GM19468 (cell line): Measurements from ENCODE around the gene ATP6V0E2.
"Not testable (repeated sequence)": the region's sequence is repeated elsewhere in the genome, so short reads cannot be mapped to it uniquely, and the experiment has no call there.

ENCODE experiments used
- ATAC-seq: cut with Tn5 transposase; IDR thresholded peaks from one replicate; pipeline ENCODE4 v1.9.1; 2021; ENCODE audit warnings: mild to moderate bottlenecking, moderate library complexity, moderate number of reproducible peaks; ENCODE audit not compliant: unreplicated experiment; ENCODE audit errors: extremely low read depth

ATP6V0E2 gene

GRCh38 chr7:149873074-149873969, at the start of gene ATP6V0E2:
ATP6V0E2 (plus strand) TSS chr7:149873969; CDS start chr7:149874066, 97 bp downstream.
- ATAC-seq = no peak

GRCh38 chr7:149824301-149824741, 49.4 kb upstream of the ATP6V0E2 start:
- no peak for ATAC-seq

- ATAC-seq = no peak
Observed at GRCh38 chr7:149824748-149825566, 48.8 kb upstream of the ATP6V0E2 start.

GRCh38 chr7:149825567-149826343, 48.0 kb upstream of the ATP6V0E2 start:
- ATAC-seq = no peak

GRCh38 chr7:149826344-149827088, 47.3 kb upstream of the ATP6V0E2 start:
- no peak for ATAC-seq

GRCh38 chr7:149827089-149827981, 46.4 kb upstream of the ATP6V0E2 start:
- no peak for ATAC-seq

GRCh38 chr7:149828357-149829309, 45.1 kb upstream of the ATP6V0E2 start:
- no peak for ATAC-seq

- not testable (repeated sequence) for ATAC-seq
Observed at GRCh38 chr7:149830527-149830926, 43.2 kb upstream of the ATP6V0E2 start.

GRCh38 chr7:149830997-149831740, 42.6 kb upstream of the ATP6V0E2 start:
- no peak for ATAC-seq

GRCh38 chr7:149831741-149832219, 42.0 kb upstream of the ATP6V0E2 start:
- ATAC-seq = no peak

- no peak for ATAC-seq
Observed at GRCh38 chr7:149832332-149833041, 41.3 kb upstream of the ATP6V0E2 start.

- ATAC-seq = no peak
Observed at GRCh38 chr7:149833495-149834130, 40.2 kb upstream of the ATP6V0E2 start.

GRCh38 chr7:149834601-149835000, 39.2 kb upstream of the ATP6V0E2 start:
- ATAC-seq = no peak

GRCh38 chr7:149836434-149836833, 37.3 kb upstream of the ATP6V0E2 start:
- no peak for ATAC-seq

GRCh38 chr7:149837564-149838223, 36.1 kb upstream of the ATP6V0E2 start:
- ATAC-seq = no peak
